Panc1 (cell line): ENCODE data around the gene GAS7. TPM values are rescaled to one million over a fixed set of nuclear protein-coding genes. Genes with fewer than 3 reads are reported as not detected.

ENCODE experiments used
- ATAC-seq: fragments of 200-7000 bp; cut with Tn5 transposase; 2 replicates; pipeline ENCODE4 v1.9.1; 2020; ENCODE audit warnings: mild to moderate bottlenecking, moderate library complexity
- BruUV-seq: library from RNA; stranded (reverse); fragments of 400-500 nt; replicated peaks from 2 replicates; lab custom pipeline; 2021; lab: Mats Ljungman, UMichigan
- CTCF ChIA-PET: fragments of 300-600 bp; sonication (Branson Sonifier 250); formaldehyde crosslinking; loops from one replicate; lab custom pipeline; 2022; ENCODE audit warnings: antibody characterized with exemption; lab: Charles Lee
- POLR2A ChIA-PET: fragments of 300-600 bp; sonication (Branson Sonifier 250); formaldehyde crosslinking; loops from one replicate; lab custom pipeline; 2022; ENCODE audit warnings: antibody characterized with exemption; lab: Charles Lee
- DNase-seq: peaks from one replicate; pipeline ENCODE4 v3.0.0-alpha.2; 2010; ENCODE audit warnings: low read depth, low spot score
- H3K27ac ChIP-seq: 2 replicates; pipeline ENCODE4 v1.5.1; 2011; ENCODE audit warnings: mild to moderate bottlenecking, low read length, inconsistent platforms
- H3K27me3 ChIP-seq: fragments of 200-500 bp; sonication (Bioruptor generic); 2 replicates; pipeline ENCODE4 v1.6.0; 2014; ENCODE audit warnings: low read length, inconsistent platforms; ENCODE audit not compliant: control insufficient read depth, insufficient read depth
- H3K36me3 ChIP-seq: fragments of 200-500 bp; sonication (Bioruptor generic); 2 replicates; pipeline ENCODE4 v1.5.1; 2014; ENCODE audit warnings: inconsistent platforms, mild to moderate bottlenecking, low read length, moderate library complexity; ENCODE audit not compliant: control insufficient read depth, insufficient read depth
- H3K4me1 ChIP-seq: 2 replicates; pipeline ENCODE4 v1.5.1; 2011; ENCODE audit warnings: inconsistent platforms, mild to moderate bottlenecking, low read length, moderate library complexity; ENCODE audit not compliant: control insufficient read depth, insufficient read depth
- H3K4me3 ChIP-seq, 2 experiments: 2 replicates each; pipeline ENCODE4 v1.5.1; 2011 to 2012; ENCODE audit warnings: low read depth in 2 of 2, low read length in 2 of 2, mild to moderate bottlenecking in 2 of 2, inconsistent platforms in 1 of 2, moderate library complexity in 1 of 2
- H3K9me3 ChIP-seq: fragments of 200-500 bp; sonication (Bioruptor generic); 2 replicates; pipeline ENCODE4 v1.5.1; 2014; ENCODE audit warnings: low read depth, mild to moderate bottlenecking, inconsistent platforms, low read length, moderate library complexity; ENCODE audit not compliant: control insufficient read depth, insufficient read depth
- POLR2AphosphoS5 ChIP-seq: IDR thresholded peaks from 2 replicates; pipeline ENCODE4 v1.6.1; 2012; ENCODE audit warnings: mild to moderate bottlenecking, low read depth, low read length, moderate library complexity
- REST ChIP-seq, 2 experiments: IDR thresholded peaks; 2 replicates each; pipeline ENCODE4 v1.6.1; 2011 to 2012; ENCODE audit warnings: low read depth in 2 of 2, control low read depth in 1 of 2, low read length in 1 of 2, mild to moderate bottlenecking in 1 of 2, moderate library complexity in 1 of 2; ENCODE audit not compliant: insufficient read depth in 1 of 2
- SIN3A ChIP-seq: IDR thresholded peaks from 2 replicates; pipeline ENCODE4 v1.6.1; 2012; ENCODE audit warnings: low read depth, mild to moderate bottlenecking, low read length, moderate library complexity, borderline replicate concordance; ENCODE audit not compliant: insufficient read depth
- TCF7L2 ChIP-seq: IDR thresholded peaks from 2 replicates; pipeline ENCODE4 v1.6.1; 2011; ENCODE audit warnings: mild to moderate bottlenecking, low read depth, low read length, inconsistent platforms
- in situ Hi-C: cut with HindIII; loops from 2 replicates; pipeline ENCODE4 v1.10.0; 2016; ENCODE audit warnings: low sequenced_read_pairs, low pct_unique_long_range_greater_than_20kb
- intact Hi-C: fragments of 100-400 bp; cut with micrococcal nuclease; formaldehyde crosslinking; loops from one replicate; pipeline ENCODE4 v1.10.0; 2022; ENCODE audit not compliant: unreplicated experiment
- total RNA-seq: library from RNA; stranded (reverse); gene quantifications from one replicate; pipeline ENCODE4 v1.2.1, GENCODE V29; 2021; ENCODE audit not compliant: unreplicated experiment
- TF ChIP-seq, protein P1 (sequence below): fragments of 450-650 bp; IDR thresholded peaks from 2 replicates; pipeline ENCODE4 v1.5.1; 2017; ENCODE audit warnings: mild to moderate bottlenecking

The GAS7 gene
- total RNA-seq, 1 experiment from 2014 or later = 0.05 TPM

- H3K4me1 ChIP-seq = no peaks in the 10 kb centered on the region
- H3K36me3 ChIP-seq = no peaks in the 10 kb centered on the region
- in situ Hi-C loops = no loop called here
- H3K27me3 ChIP-seq = peaks cover 3% of the 10 kb centered on the region; the same call in 1 of the 2 replicates
- no TSS peak for BruUV-seq
- no peaks in the 10 kb centered on the region for H3K9me3 ChIP-seq
- H3K27ac ChIP-seq = no peak overlapping the region
- H3K4me3 ChIP-seq = no peak overlapping the region
- ChIA-PET POLR2A (no interaction called here), CTCF (no interaction called here)
- DNase-seq = no peak
- no peak for ATAC-seq
- intact Hi-C loops = no loop called here
- no peak for TF ChIP-seq POLR2AphosphoS5
- TF ChIP-seq, protein P1, sequence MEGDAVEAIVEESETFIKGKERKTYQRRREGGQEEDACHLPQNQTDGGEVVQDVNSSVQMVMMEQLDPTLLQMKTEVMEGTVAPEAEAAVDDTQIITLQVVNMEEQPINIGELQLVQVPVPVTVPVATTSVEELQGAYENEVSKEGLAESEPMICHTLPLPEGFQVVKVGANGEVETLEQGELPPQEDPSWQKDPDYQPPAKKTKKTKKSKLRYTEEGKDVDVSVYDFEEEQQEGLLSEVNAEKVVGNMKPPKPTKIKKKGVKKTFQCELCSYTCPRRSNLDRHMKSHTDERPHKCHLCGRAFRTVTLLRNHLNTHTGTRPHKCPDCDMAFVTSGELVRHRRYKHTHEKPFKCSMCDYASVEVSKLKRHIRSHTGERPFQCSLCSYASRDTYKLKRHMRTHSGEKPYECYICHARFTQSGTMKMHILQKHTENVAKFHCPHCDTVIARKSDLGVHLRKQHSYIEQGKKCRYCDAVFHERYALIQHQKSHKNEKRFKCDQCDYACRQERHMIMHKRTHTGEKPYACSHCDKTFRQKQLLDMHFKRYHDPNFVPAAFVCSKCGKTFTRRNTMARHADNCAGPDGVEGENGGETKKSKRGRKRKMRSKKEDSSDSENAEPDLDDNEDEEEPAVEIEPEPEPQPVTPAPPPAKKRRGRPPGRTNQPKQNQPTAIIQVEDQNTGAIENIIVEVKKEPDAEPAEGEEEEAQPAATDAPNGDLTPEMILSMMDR = no peak
- no peak for TF ChIP-seq TCF7L2
- TF ChIP-seq REST (IDR thresholded peaks at IDR 0.05; ENCODE audit: insufficient read depth in 1 of 2, low read depth in 2 of 2, low read length in 1 of 2) = no peak
- no peak for TF ChIP-seq SIN3A
Measured at GRCh38 chr17:9943343-9943742, 255.1 kb downstream of the GAS7 start.

GRCh38 chr17:9942885-9943284, 255.5 kb downstream of the GAS7 start:
- no peaks in the 10 kb centered on the region for H3K36me3 ChIP-seq
- DNase-seq (no peak), ATAC-seq (no peak)
- ChIA-PET CTCF (no interaction called here), POLR2A (no interaction called here)
- H3K27me3 ChIP-seq = peaks cover 3% of the 10 kb centered on the region; the same call in 1 of the 2 replicates
- H3K4me3 ChIP-seq = no peak overlapping the region
- TF ChIP-seq, protein P1 = no peak
- TF ChIP-seq POLR2AphosphoS5 (no peak), SIN3A (no peak), REST (IDR thresholded peaks at IDR 0.05; ENCODE audit: insufficient read depth in 1 of 2, low read depth in 2 of 2, low read length in 1 of 2) (no peak), TCF7L2 (no peak)
- no peaks in the 10 kb centered on the region for H3K9me3 ChIP-seq
- no TSS peak for BruUV-seq
- no peaks in the 10 kb centered on the region for H3K4me1 ChIP-seq
- H3K27ac ChIP-seq = no peak overlapping the region
- intact Hi-C loops = no loop called here
- in situ Hi-C loops = no loop called here
